ENCODE measurements around the gene WNK2.

DNA sequence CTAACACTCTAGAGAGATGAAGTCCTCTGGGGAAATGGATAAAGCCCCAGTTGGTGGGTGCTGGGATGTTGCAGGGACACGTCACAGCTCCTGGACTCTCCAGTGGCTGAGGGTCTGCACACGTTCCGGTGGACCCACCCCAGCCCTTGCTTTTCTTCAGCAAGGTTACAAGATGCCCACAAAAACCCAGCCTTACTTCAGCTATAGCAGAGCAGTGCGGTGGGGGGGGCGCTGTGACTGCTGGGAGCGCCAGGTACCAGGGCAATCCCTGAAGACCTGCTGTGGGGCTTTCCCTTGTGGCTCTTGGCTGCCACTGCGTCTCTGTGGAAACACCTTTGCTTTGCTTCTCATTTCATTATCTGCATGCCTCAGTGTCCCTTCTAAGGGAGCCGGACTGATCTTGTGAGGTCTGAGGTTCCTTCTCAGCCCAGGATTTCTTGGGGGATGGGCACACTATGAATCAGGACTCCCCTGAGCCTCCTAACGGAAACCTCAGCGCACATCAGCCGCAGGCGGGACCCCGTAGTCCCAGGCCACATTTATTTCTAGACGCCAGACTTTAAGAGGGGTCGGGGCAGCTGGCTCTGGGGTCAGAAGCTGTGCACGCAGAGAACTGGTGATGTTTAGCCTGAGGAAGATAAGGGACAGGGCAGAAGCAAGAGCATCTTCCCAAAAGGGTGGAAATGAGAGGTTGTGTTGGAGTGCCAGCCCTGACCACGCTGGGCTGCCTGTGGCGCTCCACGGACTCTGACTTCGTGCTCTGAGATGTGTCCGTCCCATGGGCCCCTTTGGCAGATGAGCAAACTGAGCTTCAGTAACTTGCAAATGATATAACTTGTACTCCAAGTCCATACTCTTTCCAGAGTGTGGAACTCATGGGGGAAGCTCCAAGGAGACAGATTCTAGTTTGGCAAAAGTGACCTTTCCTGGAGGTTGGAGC is 106.8 kb downstream of the WNK2 start:
- TF ChIP-seq CTCF (IDR thresholded peaks at IDR 0.05; ENCODE audit: insufficient read depth, low read length), result no peak
- TF ChIP-seq POLR2AphosphoS5 (IDR thresholded peaks at IDR 0.05; ENCODE audit: low read depth), result no peak
- TF ChIP-seq, protein P1, sequence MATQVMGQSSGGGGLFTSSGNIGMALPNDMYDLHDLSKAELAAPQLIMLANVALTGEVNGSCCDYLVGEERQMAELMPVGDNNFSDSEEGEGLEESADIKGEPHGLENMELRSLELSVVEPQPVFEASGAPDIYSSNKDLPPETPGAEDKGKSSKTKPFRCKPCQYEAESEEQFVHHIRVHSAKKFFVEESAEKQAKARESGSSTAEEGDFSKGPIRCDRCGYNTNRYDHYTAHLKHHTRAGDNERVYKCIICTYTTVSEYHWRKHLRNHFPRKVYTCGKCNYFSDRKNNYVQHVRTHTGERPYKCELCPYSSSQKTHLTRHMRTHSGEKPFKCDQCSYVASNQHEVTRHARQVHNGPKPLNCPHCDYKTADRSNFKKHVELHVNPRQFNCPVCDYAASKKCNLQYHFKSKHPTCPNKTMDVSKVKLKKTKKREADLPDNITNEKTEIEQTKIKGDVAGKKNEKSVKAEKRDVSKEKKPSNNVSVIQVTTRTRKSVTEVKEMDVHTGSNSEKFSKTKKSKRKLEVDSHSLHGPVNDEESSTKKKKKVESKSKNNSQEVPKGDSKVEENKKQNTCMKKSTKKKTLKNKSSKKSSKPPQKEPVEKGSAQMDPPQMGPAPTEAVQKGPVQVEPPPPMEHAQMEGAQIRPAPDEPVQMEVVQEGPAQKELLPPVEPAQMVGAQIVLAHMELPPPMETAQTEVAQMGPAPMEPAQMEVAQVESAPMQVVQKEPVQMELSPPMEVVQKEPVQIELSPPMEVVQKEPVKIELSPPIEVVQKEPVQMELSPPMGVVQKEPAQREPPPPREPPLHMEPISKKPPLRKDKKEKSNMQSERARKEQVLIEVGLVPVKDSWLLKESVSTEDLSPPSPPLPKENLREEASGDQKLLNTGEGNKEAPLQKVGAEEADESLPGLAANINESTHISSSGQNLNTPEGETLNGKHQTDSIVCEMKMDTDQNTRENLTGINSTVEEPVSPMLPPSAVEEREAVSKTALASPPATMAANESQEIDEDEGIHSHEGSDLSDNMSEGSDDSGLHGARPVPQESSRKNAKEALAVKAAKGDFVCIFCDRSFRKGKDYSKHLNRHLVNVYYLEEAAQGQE (IDR thresholded peaks at IDR 0.05; ENCODE audit: insufficient replicate concordance, low read depth), result no peak
- TF ChIP-seq GABPA (IDR thresholded peaks at IDR 0.05; ENCODE audit: low read depth), result no peak
- no peak for TF ChIP-seq SPI1 (IDR thresholded peaks at IDR 0.05; ENCODE audit: borderline replicate concordance, low read depth)

Data from HL-60 (cell line).